GM12874 (cell line): ENCODE results near the gene C10orf67.

Source experiments
- TF ChIP-seq, protein P1 (sequence below): IDR thresholded peaks from 2 replicates; pipeline ENCODE4 v1.5.1; 2011; ENCODE audit warnings: low read depth, mild to moderate bottlenecking, control low read depth, low read length, moderate library complexity; ENCODE audit not compliant: insufficient read depth

The C10orf67 gene

DNA sequence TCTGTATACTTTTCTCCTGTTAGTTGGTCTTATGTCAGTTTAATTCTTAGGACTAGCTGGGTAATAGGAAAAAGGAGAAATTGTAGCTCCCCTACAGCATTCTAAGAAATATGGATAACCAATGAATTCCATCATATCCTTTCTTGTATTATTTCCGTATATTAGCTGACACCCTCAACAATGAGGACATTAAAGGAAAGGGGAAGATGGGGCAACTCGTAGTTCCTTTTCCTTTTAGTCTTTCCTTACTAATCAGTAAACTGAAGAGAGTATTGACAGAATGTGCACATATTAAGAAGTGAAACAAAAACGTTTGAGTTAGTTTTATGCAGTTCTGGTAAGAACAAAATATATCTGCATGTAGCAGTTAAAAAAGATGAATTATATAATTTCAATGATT lies 35.1 kb upstream of the C10orf67 start:
- TF ChIP-seq, protein P1, sequence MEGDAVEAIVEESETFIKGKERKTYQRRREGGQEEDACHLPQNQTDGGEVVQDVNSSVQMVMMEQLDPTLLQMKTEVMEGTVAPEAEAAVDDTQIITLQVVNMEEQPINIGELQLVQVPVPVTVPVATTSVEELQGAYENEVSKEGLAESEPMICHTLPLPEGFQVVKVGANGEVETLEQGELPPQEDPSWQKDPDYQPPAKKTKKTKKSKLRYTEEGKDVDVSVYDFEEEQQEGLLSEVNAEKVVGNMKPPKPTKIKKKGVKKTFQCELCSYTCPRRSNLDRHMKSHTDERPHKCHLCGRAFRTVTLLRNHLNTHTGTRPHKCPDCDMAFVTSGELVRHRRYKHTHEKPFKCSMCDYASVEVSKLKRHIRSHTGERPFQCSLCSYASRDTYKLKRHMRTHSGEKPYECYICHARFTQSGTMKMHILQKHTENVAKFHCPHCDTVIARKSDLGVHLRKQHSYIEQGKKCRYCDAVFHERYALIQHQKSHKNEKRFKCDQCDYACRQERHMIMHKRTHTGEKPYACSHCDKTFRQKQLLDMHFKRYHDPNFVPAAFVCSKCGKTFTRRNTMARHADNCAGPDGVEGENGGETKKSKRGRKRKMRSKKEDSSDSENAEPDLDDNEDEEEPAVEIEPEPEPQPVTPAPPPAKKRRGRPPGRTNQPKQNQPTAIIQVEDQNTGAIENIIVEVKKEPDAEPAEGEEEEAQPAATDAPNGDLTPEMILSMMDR: no peak

DNA sequence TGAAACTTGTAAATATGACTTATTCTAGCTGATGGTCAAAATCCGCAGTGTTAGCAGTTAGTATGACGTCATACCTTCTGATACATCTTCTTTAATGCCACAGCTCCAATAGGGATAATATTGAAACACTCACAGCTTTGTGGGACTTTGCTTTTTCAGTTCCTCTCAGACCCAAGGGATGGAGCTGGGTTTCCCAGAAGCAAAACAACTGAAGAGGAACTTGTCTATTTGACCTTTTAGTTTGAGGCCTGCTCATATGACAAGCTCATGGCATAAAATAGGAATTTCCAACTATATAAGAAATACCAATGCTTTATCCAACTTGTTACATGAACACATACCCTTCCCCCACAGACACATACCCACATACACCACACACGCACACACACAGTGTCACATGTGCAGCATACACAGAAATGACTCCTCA lies 31.6 kb upstream of the C10orf67 start:
- TF ChIP-seq, protein P1: no peak

DNA sequence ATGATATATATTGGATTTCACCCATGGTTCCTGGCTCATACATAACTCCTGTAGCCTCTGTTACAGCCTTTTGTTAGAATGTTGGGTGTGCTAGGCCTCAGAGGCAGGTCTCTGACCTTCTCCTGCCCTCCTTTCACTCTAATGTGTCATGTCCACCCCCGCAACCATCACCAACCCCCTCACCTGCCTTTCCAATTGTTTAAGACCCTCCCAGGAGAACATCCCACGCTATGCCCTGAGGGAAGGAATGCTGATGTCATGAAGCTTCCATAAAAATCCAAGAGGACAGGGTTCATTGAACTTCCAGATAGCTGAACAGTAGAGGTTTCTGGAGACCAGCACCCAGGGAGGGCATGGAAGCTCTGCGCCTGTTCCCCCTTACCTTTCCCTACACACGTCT lies 30.8 kb upstream of the C10orf67 start:
- TF ChIP-seq, protein P1: no peak

DNA sequence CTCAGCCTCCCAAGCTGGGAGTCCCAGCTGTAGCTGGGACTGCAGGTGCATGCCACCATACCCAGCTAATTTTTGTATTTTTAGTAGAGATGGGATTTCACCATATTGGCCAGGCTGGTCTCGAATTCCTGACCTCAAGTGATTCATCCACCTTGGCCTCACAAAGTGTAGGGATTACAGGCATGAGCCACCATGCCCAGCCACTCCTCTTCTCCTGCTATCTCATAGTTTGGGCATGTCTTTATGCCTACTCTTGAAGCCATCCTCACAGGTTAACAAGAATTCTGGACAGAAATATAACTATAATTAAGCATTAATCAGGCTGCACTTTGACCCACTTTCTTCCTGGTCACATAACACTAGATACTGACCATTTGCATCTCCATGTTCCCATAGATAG lies 28.6 kb upstream of the C10orf67 start:
- TF ChIP-seq, protein P1: no peak

DNA sequence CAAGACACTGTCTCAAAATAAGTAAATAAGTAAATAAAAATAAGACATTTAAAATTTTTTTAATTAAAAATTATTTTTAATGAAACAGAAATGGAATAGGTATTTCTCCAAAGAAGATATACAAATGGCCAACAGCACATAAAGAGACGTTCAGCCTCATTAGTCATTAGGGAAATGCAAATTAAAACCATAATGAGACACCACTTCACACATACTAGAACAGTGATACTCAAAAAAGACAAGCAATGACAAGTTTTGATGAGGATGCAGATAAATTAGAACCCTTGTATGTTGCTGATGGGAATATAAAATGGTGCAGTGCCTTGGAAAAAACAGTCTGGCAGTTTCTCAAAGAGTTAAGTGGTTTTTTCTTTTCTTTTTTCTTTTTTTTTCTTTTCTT lies 26.5 kb upstream of the C10orf67 start:
- TF ChIP-seq, protein P1: no peak

DNA sequence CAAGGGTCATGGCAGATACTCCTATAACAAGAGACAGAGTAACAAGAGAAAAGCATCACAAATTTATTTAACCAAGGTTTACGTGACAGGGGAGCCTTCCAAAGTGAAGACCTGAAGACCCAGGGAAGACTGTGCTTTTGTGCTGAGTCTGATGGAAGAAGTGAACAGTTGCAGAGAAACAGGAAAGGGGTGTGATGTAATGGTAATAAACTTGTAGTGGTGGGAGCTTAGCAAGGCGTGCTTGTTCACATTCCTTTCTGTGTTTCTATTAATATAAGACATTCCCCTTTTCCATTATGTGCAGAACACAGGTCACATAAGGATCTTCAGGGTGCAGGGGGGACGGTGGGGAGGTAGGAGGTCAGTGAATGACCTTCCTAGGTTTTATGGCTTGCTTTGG lies 25.5 kb upstream of the C10orf67 start:
- TF ChIP-seq, protein P1: no peak

DNA sequence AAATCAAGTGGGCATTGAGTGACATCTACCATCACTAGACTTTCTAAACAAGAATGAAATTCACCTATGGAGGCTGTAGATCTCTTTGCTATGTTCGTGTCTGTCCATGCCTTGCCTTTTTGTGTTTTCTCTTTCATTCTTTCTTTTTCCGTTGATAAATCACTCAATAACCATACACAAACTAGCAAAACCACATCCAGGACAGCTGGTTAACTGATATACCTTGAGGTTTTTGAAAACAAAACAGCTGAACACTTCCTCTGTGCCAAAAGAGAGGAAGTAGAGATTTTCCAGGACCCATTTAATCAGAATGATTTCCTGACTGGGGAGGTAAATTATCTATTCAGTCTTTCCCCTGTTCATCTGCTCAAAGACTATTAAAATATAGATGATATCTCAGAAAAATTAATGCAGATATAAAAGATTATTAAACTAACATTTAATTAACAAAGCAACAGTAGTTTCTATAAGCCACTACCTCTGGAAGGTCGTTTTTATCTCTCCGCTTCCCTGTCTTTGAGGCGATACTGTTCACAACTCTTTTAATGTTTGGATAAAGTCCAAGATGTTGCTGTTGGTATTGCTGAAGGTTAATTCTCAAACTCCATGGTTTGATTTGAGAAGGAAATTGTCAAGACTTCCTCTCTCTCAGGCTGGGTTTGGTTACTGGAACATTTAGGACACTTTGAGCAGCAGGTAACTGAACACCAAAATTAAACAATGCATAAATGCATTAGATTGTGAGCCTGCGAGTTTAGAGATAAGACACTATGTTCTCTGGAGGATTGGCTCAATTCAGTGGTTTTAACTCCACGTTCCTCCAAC lies 24.4 kb upstream of the C10orf67 start:
- TF ChIP-seq, protein P1: no peak
